ENCODE data around the gene ZNF618.

Gene ZNF618

DNA sequence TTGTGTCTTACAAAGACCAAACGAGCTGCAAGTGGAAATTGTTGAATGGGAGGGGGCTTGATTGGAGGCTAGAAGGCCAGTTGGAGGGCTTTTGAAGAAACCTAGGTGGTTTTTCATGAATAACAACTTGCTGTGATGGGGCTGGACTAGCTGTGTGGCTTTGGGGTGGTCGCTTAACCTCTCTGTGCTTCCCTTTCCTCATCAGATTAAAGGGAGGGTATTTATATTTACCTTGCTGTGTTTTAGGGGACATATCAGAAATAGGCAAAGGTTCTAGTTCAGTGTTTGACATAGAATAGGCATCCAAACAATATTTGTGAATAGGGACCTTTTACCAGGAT is 74.9 kb downstream of the ZNF618 start:
- no peak overlapping the region for H3K27ac ChIP-seq
- TF ChIP-seq, protein P1, sequence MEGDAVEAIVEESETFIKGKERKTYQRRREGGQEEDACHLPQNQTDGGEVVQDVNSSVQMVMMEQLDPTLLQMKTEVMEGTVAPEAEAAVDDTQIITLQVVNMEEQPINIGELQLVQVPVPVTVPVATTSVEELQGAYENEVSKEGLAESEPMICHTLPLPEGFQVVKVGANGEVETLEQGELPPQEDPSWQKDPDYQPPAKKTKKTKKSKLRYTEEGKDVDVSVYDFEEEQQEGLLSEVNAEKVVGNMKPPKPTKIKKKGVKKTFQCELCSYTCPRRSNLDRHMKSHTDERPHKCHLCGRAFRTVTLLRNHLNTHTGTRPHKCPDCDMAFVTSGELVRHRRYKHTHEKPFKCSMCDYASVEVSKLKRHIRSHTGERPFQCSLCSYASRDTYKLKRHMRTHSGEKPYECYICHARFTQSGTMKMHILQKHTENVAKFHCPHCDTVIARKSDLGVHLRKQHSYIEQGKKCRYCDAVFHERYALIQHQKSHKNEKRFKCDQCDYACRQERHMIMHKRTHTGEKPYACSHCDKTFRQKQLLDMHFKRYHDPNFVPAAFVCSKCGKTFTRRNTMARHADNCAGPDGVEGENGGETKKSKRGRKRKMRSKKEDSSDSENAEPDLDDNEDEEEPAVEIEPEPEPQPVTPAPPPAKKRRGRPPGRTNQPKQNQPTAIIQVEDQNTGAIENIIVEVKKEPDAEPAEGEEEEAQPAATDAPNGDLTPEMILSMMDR (IDR thresholded peaks at IDR 0.05) = no peak
- intact Hi-C loops (cut with DNase I; ENCODE audit: low total_unique reads) = no loop called here
- no peaks in the 10 kb centered on the region for H3K36me3 ChIP-seq
- DNase-seq = no peak
- peaks cover 0 to 39% (median 26%) of the 10 kb centered on the region in 4 donors for H3K4me1 ChIP-seq
- no peaks in the 10 kb centered on the region for H3K9me3 ChIP-seq
- H3K4me3 ChIP-seq = no peak overlapping the region
- H3K27me3 ChIP-seq = no peaks in the 10 kb centered on the region

DNA sequence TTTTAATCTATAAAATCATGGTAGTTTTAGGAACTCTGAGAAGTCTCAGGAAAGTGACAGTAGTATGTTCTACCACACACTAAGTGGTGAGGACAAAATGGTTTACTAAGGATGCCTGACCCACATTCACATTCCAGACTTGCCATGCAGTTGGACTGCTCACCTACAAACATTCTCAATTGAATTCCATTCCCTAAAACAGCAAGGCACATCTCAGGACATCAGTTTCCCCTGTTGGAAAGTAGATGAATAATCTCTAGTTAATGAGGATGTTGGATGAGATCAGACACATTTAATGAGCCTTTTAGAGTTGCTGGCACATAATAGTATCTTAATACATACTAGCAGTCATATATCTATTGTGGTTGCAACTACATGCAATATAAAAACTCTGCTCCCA is 76.6 kb downstream of the ZNF618 start:
- TF ChIP-seq, protein P1 (IDR thresholded peaks at IDR 0.05) = no peak
- Histone ChIP-seq H3K27me3 (no peaks in the 10 kb centered on the region), H3K4me1 (peaks cover 0 to 56% (median 42%) of the 10 kb centered on the region in 4 donors), H3K27ac (peak overlapping the region in 1 of 2 donors; percentile 84), H3K36me3 (no peaks in the 10 kb centered on the region), H3K9me3 (no peaks in the 10 kb centered on the region), H3K4me3 (no peak overlapping the region)
- DNase-seq = no peak
- intact Hi-C loops (cut with DNase I; ENCODE audit: low total_unique reads) = no loop called here

DNA sequence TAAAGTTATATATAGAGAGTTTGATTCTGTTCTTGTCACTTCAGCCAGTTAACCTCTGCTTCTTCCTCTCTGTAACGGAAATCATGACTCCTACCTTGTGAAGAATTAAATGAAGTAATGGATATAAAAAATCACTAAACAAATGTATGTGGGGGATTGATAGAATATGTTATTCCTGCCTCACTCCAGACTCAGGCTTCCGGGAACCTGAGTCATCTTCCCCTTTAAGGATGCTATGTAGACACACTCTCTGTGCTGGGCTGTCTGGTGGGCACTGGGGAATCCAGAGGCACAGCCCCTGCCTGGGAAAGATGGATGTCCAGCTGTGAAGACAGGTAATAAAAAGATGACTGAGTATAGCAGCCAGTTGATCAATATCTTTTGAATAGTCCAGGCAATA is 77.4 kb downstream of the ZNF618 start:
- no peaks in the 10 kb centered on the region for H3K27me3 ChIP-seq
- peaks cover 0 to 64% (median 51%) of the 10 kb centered on the region in 4 donors for H3K4me1 ChIP-seq
- DNase-seq = no peak
- intact Hi-C loops (cut with DNase I; ENCODE audit: low total_unique reads) = no loop called here
- no peak overlapping the region for H3K4me3 ChIP-seq
- H3K27ac ChIP-seq = peak overlapping the region; percentile 82 to 84
- H3K36me3 ChIP-seq = no peaks in the 10 kb centered on the region
- no peaks in the 10 kb centered on the region for H3K9me3 ChIP-seq
- TF ChIP-seq, protein P1 (IDR thresholded peaks at IDR 0.05) = no peak

DNA sequence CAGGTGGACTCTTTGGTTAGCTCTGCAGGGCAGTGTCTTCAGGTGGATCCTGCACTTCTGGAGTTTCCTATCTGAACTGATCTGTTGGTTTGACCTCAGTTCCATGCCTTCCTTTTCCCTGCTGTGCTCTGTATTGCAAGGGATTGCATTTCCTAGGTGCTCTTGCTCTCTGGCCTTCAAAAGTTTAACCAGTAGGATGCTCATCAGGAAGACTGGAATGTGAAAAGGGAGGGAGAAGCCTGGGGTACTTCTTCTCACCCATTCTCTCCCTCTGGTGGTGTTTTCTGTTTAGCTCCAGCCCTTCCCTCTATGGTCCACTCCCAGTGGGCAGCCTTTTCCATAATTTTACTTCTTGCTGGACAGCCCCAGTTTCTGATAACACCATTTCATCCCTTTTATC is 78.5 kb downstream of the ZNF618 start:
- TF ChIP-seq, protein P1 (IDR thresholded peaks at IDR 0.05) = no peak
- H3K27ac ChIP-seq = peak overlapping the region; percentile 82 to 84

DNA sequence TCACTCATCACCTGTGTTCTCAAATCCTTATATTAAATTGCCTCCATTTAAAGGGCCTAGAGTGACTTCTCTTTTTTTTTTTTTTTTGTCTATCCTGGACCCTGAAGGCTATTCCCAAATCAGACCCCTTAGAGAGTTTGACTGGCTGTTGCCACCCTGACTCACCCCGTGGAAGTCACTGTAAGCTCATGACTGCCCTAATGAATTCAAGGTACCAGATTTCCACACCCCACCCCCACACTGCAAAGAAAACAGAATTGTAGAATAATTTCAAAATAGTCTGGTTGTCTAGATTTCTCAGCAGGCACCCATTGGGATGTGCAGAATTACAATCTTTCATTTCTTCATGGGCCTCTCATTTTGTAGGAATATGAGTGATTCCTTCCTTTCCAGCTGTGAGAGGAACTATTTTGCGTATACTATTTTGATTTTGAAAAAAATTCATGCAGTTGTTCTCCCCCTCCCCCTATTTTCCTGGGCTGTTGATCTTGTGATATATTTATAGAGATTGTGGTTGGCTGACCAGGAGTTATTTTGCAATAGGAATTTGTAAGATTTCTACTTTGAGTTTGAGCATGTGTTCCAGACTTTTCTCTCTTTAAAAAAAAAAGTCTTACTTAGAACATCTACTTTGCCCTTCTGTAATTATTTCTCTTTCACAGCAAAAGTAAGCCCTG is 79.1 kb downstream of the ZNF618 start:
- Histone ChIP-seq H3K4me3 (no peak overlapping the region), H3K27ac (peak overlapping the region; percentile 82 to 84), H3K4me1 (peaks cover 0 to 67% (median 53%) of the 10 kb centered on the region in 4 donors), H3K36me3 (no peaks in the 10 kb centered on the region), H3K9me3 (no peaks in the 10 kb centered on the region), H3K27me3 (no peaks in the 10 kb centered on the region)
- peak; percentile 77 to 79 for DNase-seq
- TF ChIP-seq, protein P1 (IDR thresholded peaks at IDR 0.05) = no peak
- intact Hi-C loops (cut with DNase I; ENCODE audit: low total_unique reads) = no loop called here

More for the DNA sequence above, 78.5 kb downstream of the ZNF618 start:
- DNase-seq = no peak
- Histone ChIP-seq H3K36me3 (no peaks in the 10 kb centered on the region), H3K4me1 (peaks cover 0 to 67% (median 54%) of the 10 kb centered on the region in 4 donors), H3K9me3 (no peaks in the 10 kb centered on the region), H3K4me3 (no peak overlapping the region), H3K27me3 (no peaks in the 10 kb centered on the region)
- intact Hi-C loops (cut with DNase I; ENCODE audit: low total_unique reads) = no loop called here

Data from tibial artery (tissue), 4 donors.